Calu3 (cell line): ENCODE data around the gene FBXO41. TPM values are rescaled to one million over a fixed set of nuclear protein-coding genes. Genes with fewer than 3 reads are reported as not detected.

Experiments used
- BruUV-seq: library from RNA; stranded (reverse); fragments of 400-500 nt; replicated peaks from 2 replicates; lab custom pipeline; 2021; lab: Mats Ljungman, UMichigan
- CTCF ChIA-PET: fragments of 300-600 bp; sonication (Branson Sonifier 250); formaldehyde crosslinking; loops from one replicate; lab custom pipeline; 2022; ENCODE audit warnings: antibody characterized with exemption; lab: Charles Lee
- DNase-seq: peaks from one replicate; pipeline ENCODE4 v3.0.0; 2022
- H3K27ac Mint-ChIP-seq: one replicate; pipeline ENCODE4 v1.8.0; 2022; ENCODE audit warnings: mixed read lengths; ENCODE audit not compliant: unreplicated experiment
- H3K27me3 Mint-ChIP-seq: one replicate; pipeline ENCODE4 v1.8.0; 2022; ENCODE audit warnings: mixed read lengths; ENCODE audit not compliant: unreplicated experiment
- H3K36me3 Mint-ChIP-seq: one replicate; pipeline ENCODE4 v1.8.0; 2022; ENCODE audit warnings: mild to moderate bottlenecking, moderate library complexity, mixed read lengths; ENCODE audit not compliant: insufficient read depth, unreplicated experiment
- H3K4me1 Mint-ChIP-seq: one replicate; pipeline ENCODE4 v1.8.0; 2022; ENCODE audit warnings: mild to moderate bottlenecking, low read depth, mixed read lengths; ENCODE audit not compliant: unreplicated experiment
- H3K4me3 Mint-ChIP-seq: one replicate; pipeline ENCODE4 v1.8.0; 2022; ENCODE audit warnings: mild to moderate bottlenecking, low read depth, moderate library complexity, mixed read lengths; ENCODE audit not compliant: unreplicated experiment
- H3K9me3 Mint-ChIP-seq: one replicate; pipeline ENCODE4 v1.8.0; 2022; ENCODE audit warnings: low read depth, mixed read lengths; ENCODE audit not compliant: unreplicated experiment
- intact Hi-C: fragments of 100-400 bp; cut with micrococcal nuclease; formaldehyde crosslinking; loops from one replicate; pipeline ENCODE4 v1.10.0; 2022; ENCODE audit not compliant: unreplicated experiment
- total RNA-seq: library from RNA; stranded (reverse); gene quantifications from 2 replicates; pipeline ENCODE4 v1.2.3, GENCODE V29; 2022
- TF ChIP-seq, protein P1 (sequence below): fragments of 200-600 bp; IDR thresholded peaks from one replicate; pipeline ENCODE4 v1.8.0; 2022; ENCODE audit warnings: antibody characterized with exemption; ENCODE audit not compliant: unreplicated experiment

The FBXO41 gene
- total RNA-seq, 1 experiment from 2014 or later, result 15.0 TPM

GRCh38 chr2:73292316-73292905 is 8.1 kb upstream of the FBXO41 start:
- peaks cover 8% of the 10 kb centered on the region for H3K4me1 Mint-ChIP-seq

GRCh38 chr2:73291461-73292315 is 7.4 kb upstream of the FBXO41 start:
- intact Hi-C loops, result loop anchor here (2.0 kb wide), 1 partner anchor 51 kb away; no protein-coding TSS in a partner anchor
- TF ChIP-seq, protein P1, sequence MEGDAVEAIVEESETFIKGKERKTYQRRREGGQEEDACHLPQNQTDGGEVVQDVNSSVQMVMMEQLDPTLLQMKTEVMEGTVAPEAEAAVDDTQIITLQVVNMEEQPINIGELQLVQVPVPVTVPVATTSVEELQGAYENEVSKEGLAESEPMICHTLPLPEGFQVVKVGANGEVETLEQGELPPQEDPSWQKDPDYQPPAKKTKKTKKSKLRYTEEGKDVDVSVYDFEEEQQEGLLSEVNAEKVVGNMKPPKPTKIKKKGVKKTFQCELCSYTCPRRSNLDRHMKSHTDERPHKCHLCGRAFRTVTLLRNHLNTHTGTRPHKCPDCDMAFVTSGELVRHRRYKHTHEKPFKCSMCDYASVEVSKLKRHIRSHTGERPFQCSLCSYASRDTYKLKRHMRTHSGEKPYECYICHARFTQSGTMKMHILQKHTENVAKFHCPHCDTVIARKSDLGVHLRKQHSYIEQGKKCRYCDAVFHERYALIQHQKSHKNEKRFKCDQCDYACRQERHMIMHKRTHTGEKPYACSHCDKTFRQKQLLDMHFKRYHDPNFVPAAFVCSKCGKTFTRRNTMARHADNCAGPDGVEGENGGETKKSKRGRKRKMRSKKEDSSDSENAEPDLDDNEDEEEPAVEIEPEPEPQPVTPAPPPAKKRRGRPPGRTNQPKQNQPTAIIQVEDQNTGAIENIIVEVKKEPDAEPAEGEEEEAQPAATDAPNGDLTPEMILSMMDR, result no peak
- H3K4me1 Mint-ChIP-seq, result peaks cover 8% of the 10 kb centered on the region
- BruUV-seq, result no TSS peak
- peak overlapping the region; percentile 44 for H3K4me3 Mint-ChIP-seq
- peaks cover 87% of the 10 kb centered on the region for H3K27me3 Mint-ChIP-seq
- H3K27ac Mint-ChIP-seq, result peak overlapping the region; percentile 37
- DNase-seq, result no peak
- H3K9me3 Mint-ChIP-seq, result no peaks in the 10 kb centered on the region
- H3K36me3 Mint-ChIP-seq, result peaks cover 18% of the 10 kb centered on the region
- CTCF ChIA-PET, result no interaction called here

More at GRCh38 chr2:73292316-73292905, 8.1 kb upstream of the FBXO41 start:
- BruUV-seq, result TSS peak; percentile 67
- TF ChIP-seq, protein P1, result no peak
- no peak for DNase-seq
- Mint-ChIP-seq H3K36me3 (peaks cover 18% of the 10 kb centered on the region), H3K9me3 (no peaks in the 10 kb centered on the region), H3K27me3 (peaks cover 87% of the 10 kb centered on the region), H3K27ac (no peak overlapping the region), H3K4me3 (peak overlapping the region; percentile 74)
- CTCF ChIA-PET, result interaction anchor here (1.5 kb wide), 1 partner anchor 68 kb away, joined by 4 read pairs; no protein-coding TSS in a partner anchor
- intact Hi-C loops, result no loop called here

- Mint-ChIP-seq H3K4me3 (peak overlapping the region; percentile 44), H3K9me3 (no peaks in the 10 kb centered on the region), H3K36me3 (peaks cover 18% of the 10 kb centered on the region), H3K27me3 (peaks cover 87% of the 10 kb centered on the region), H3K4me1 (peaks cover 8% of the 10 kb centered on the region), H3K27ac (peak overlapping the region; percentile 37)
- intact Hi-C loops, result loop anchor here (2.0 kb wide), 1 partner anchor 50 kb away; no protein-coding TSS in a partner anchor
- peak; percentile 53 for DNase-seq
- BruUV-seq, result no TSS peak
- TF ChIP-seq, protein P1, result no peak
- CTCF ChIA-PET, result no interaction called here
Measured at GRCh38 chr2:73291093-73291460, 6.8 kb upstream of the FBXO41 start.

- peak; percentile 65 for DNase-seq
- BruUV-seq, result no TSS peak
- TF ChIP-seq, protein P1, result no peak
- intact Hi-C loops, result loop anchor here (2.0 kb wide), 1 partner anchor 49 kb away; no protein-coding TSS in a partner anchor
- no peak overlapping the region for H3K4me3 Mint-ChIP-seq
- peaks cover 86% of the 10 kb centered on the region for H3K27me3 Mint-ChIP-seq
- no peak overlapping the region for H3K27ac Mint-ChIP-seq
- peaks cover 8% of the 10 kb centered on the region for H3K4me1 Mint-ChIP-seq
- peaks cover 18% of the 10 kb centered on the region for H3K36me3 Mint-ChIP-seq
- no peaks in the 10 kb centered on the region for H3K9me3 Mint-ChIP-seq
- CTCF ChIA-PET, result interaction anchor here (1.0 to 1.3 kb wide), 4 partner anchors 12 to 75 kb away, joined by 4 to 5 read pairs (median 4); partner anchors contain the start of gene CCT7
Measured at GRCh38 chr2:73290049-73290839, 6.0 kb upstream of the FBXO41 start.
